Measurements from ENCODE around the gene OSBPL6.

Gene OSBPL6

DNA sequence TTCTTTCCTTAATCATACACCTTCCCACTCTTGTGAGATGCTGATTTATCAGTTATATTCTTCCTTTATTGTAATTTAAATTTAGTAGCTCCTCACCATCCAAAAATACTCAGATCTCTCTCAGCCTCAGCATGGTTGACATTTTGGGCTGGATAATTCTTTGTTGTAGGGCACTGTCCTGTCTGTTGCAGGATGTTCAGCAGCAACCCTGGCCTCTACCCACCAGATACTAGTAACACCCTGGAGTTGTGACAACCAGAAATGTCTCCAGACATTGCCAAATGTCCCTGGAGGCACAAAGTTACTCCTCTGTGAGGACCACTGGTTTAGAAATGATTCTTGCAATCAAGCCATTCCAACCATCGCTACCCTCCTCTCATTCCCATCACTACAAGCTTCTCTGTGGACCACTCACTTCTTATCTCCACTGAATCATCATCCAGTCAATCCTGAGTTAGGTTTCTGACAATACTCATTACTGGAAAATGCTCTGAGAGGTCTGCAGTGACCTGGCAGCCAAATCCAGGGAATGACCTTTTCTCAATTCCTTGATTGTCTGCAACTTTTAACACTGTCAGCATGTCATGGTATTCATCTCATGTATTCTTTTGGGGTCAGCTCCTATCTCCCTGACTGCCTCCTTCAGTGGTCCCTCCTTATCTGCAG lies 43.3 kb downstream of the OSBPL6 start:
- CTCF ChIA-PET, result no interaction called here

DNA sequence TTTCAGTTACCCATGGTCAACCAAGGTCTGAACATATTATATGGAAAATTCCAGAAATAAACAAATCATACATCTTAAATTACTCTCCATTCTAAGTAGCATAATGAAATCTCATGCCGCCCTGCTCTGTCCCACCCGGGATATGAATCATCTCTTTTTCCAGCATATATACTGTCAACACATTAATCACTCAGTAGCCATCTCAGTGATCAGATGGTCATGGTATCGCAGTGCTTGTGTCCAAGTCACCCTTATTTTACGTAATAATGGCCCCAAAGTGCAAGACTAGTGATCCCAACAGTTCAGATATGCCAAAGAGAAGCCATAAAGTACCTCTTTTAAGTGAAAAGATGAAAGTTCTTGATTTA lies 43.8 kb downstream of the OSBPL6 start:
- POLR2A ChIA-PET, result no interaction called here
- TF ChIP-seq ARNT (IDR thresholded peaks at IDR 0.05) (no peak), FOXM1 (IDR thresholded peaks at IDR 0.05; ENCODE audit: borderline replicate concordance) (no peak), LEF1 (IDR thresholded peaks at IDR 0.05; ENCODE audit: borderline replicate concordance) (no peak), CTBP1 (IDR thresholded peaks at IDR 0.05; ENCODE audit: borderline replicate concordance) (no peak), ELF4 (IDR thresholded peaks at IDR 0.05) (no peak), ZNF384 (IDR thresholded peaks at IDR 0.05) (no peak), L3MBTL2 (conservative IDR thresholded peaks at IDR 0.05) (no peak), SUZ12 (IDR thresholded peaks at IDR 0.05) (no peak), TARDBP (IDR thresholded peaks at IDR 0.05) (no peak)
- TF ChIP-seq, protein P1, sequence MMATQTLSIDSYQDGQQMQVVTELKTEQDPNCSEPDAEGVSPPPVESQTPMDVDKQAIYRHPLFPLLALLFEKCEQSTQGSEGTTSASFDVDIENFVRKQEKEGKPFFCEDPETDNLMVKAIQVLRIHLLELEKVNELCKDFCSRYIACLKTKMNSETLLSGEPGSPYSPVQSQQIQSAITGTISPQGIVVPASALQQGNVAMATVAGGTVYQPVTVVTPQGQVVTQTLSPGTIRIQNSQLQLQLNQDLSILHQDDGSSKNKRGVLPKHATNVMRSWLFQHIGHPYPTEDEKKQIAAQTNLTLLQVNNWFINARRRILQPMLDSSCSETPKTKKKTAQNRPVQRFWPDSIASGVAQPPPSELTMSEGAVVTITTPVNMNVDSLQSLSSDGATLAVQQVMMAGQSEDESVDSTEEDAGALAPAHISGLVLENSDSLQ (IDR thresholded peaks at IDR 0.05), result no peak
- no peak for DNase-seq (ENCODE audit: extremely low spot score)
- CTCF ChIA-PET, result no interaction called here

More for the DNA sequence above, 43.3 kb downstream of the OSBPL6 start:
- DNase-seq (ENCODE audit: extremely low spot score), result no peak
- no peak for TF ChIP-seq FOXA1 (IDR thresholded peaks at IDR 0.05)
- no peak for TF ChIP-seq ZNF384 (IDR thresholded peaks at IDR 0.05)
- TF ChIP-seq LEF1 (IDR thresholded peaks at IDR 0.05; ENCODE audit: borderline replicate concordance), result no peak
- no peak for TF ChIP-seq NFRKB (IDR thresholded peaks at IDR 0.05)
- no peak for TF ChIP-seq ARNT (IDR thresholded peaks at IDR 0.05)
- no peak for TF ChIP-seq ELF4 (IDR thresholded peaks at IDR 0.05)
- no peak for TF ChIP-seq SP1 (IDR thresholded peaks at IDR 0.05)
- no peak for TF ChIP-seq L3MBTL2 (conservative IDR thresholded peaks at IDR 0.05)
- no peak for TF ChIP-seq FOXK2 (IDR thresholded peaks at IDR 0.05)
- TF ChIP-seq SUZ12 (IDR thresholded peaks at IDR 0.05), result no peak
- TF ChIP-seq TARDBP (IDR thresholded peaks at IDR 0.05), result no peak
- TF ChIP-seq FOXM1 (IDR thresholded peaks at IDR 0.05; ENCODE audit: borderline replicate concordance), result no peak
- TF ChIP-seq BHLHE40 (IDR thresholded peaks at IDR 0.05; ENCODE audit: borderline replicate concordance), result no peak
- no peak for TF ChIP-seq HDGF (IDR thresholded peaks at IDR 0.05; ENCODE audit: borderline replicate concordance)
- TF ChIP-seq CTBP1 (IDR thresholded peaks at IDR 0.05; ENCODE audit: borderline replicate concordance), result no peak
- POLR2A ChIA-PET, result no interaction called here

DNA sequence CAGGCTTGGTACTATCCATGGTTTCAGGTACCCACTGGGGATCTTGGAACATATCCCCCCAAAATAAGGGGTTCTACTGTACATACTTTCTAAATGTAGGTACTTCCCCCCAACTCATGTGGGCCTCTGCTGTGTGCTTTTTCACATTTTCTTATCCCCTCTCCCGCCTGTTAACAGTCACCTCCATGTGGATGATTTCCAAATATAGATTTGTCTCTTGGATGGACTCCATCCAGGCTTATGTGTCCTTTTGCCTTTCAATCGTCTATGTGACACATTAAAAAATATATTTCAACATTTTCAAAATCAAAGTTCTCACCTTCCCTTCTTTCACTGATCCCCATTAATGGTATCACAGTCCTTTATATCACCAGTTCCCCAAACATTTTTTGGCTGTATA lies 44.4 kb downstream of the OSBPL6 start:
- ChIA-PET CTCF (no interaction called here), POLR2A (no interaction called here)
- TF ChIP-seq HDGF (IDR thresholded peaks at IDR 0.05; ENCODE audit: borderline replicate concordance), result no peak
- TF ChIP-seq ELF4 (IDR thresholded peaks at IDR 0.05), result no peak
- no peak for TF ChIP-seq CTBP1 (IDR thresholded peaks at IDR 0.05; ENCODE audit: borderline replicate concordance)
- no peak for TF ChIP-seq NFRKB (IDR thresholded peaks at IDR 0.05)
- TF ChIP-seq TARDBP (IDR thresholded peaks at IDR 0.05), result no peak
- TF ChIP-seq SUZ12 (IDR thresholded peaks at IDR 0.05), result no peak
- no peak for TF ChIP-seq LEF1 (IDR thresholded peaks at IDR 0.05; ENCODE audit: borderline replicate concordance)
- TF ChIP-seq ARNT (IDR thresholded peaks at IDR 0.05), result no peak
- TF ChIP-seq ZNF384 (IDR thresholded peaks at IDR 0.05), result no peak
- TF ChIP-seq, protein P1 (IDR thresholded peaks at IDR 0.05), result no peak
- TF ChIP-seq SP1 (IDR thresholded peaks at IDR 0.05), result no peak
- TF ChIP-seq BHLHE40 (IDR thresholded peaks at IDR 0.05; ENCODE audit: borderline replicate concordance), result no peak
- TF ChIP-seq L3MBTL2 (conservative IDR thresholded peaks at IDR 0.05), result no peak
- TF ChIP-seq FOXM1 (IDR thresholded peaks at IDR 0.05; ENCODE audit: borderline replicate concordance), result no peak
- DNase-seq (ENCODE audit: extremely low spot score), result no peak

DNA sequence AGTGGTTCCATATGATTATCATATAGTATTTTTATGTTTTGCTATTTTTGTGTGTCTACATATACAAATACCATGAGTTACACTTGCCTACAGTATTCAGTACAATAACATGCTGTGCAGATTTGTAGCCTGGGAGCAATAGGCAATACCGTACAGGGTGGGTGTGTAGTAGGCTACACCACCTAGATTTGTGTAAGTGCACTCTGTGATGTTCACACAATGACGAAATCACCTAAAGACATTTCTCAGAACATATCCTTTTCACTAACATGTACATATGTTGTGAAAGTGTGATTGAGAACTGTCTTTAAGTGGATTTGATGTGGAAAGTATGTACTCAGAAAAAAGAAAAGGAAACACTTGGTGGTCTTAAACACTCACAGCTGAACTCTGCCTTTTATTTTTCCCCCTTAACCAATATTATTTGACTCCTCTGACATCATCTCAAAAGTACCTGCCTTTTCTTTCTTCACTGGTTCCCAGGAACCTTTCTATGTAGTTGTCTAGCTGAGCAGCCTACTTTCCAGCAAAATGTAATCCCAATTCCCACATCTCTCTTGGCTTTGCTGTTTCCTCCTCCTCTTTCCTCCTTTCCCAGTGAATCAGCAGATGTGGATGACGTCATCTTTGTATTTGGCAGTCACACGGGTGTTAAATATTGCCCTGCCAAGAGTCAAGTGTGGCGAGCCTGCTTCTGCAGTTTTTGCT lies 47.7 kb downstream of the OSBPL6 start:
- peak; percentile 48 for DNase-seq (ENCODE audit: extremely low spot score)
- CTCF ChIA-PET, result no interaction called here
- no peak for TF ChIP-seq ELF4 (IDR thresholded peaks at IDR 0.05)
- no peak for TF ChIP-seq LEF1 (IDR thresholded peaks at IDR 0.05; ENCODE audit: borderline replicate concordance)
- TF ChIP-seq NFRKB (IDR thresholded peaks at IDR 0.05), result no peak
- TF ChIP-seq TARDBP (IDR thresholded peaks at IDR 0.05), result no peak
- TF ChIP-seq ARNT (IDR thresholded peaks at IDR 0.05), result no peak
- no peak for TF ChIP-seq BHLHE40 (IDR thresholded peaks at IDR 0.05; ENCODE audit: borderline replicate concordance)
- TF ChIP-seq L3MBTL2 (conservative IDR thresholded peaks at IDR 0.05), result no peak
- TF ChIP-seq SP1 (IDR thresholded peaks at IDR 0.05), result no peak
- TF ChIP-seq HDGF (IDR thresholded peaks at IDR 0.05; ENCODE audit: borderline replicate concordance), result no peak
- no peak for TF ChIP-seq FOXM1 (IDR thresholded peaks at IDR 0.05; ENCODE audit: borderline replicate concordance)
- no peak for TF ChIP-seq FOXA1 (IDR thresholded peaks at IDR 0.05)
- no peak for TF ChIP-seq ZNF384 (IDR thresholded peaks at IDR 0.05)
- TF ChIP-seq, protein P1 (IDR thresholded peaks at IDR 0.05), result no peak
- TF ChIP-seq SUZ12 (IDR thresholded peaks at IDR 0.05), result no peak
- no peak for TF ChIP-seq FOXK2 (IDR thresholded peaks at IDR 0.05)
- no peak for TF ChIP-seq CTBP1 (IDR thresholded peaks at IDR 0.05; ENCODE audit: borderline replicate concordance)
- POLR2A ChIA-PET, result no interaction called here

DNA sequence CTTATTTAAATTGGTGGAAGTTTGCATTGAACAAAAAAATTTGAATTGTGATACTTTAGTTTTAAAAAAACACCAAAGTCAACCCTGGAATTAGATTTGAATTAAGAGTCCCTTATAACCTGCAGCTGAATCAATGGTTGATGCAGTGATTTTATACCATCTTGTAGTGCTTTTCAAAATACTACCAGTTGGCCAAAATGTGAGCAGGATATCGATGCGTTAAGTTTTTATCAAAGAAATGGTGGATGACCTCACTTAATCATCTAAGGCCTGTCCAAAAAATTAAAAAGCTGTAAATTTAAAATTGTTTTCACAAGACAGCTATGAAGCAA lies 48.2 kb downstream of the OSBPL6 start:
- no peak for TF ChIP-seq CTBP1 (IDR thresholded peaks at IDR 0.05; ENCODE audit: borderline replicate concordance)
- TF ChIP-seq BHLHE40 (IDR thresholded peaks at IDR 0.05; ENCODE audit: borderline replicate concordance), result no peak
- TF ChIP-seq ARNT (IDR thresholded peaks at IDR 0.05), result no peak
- TF ChIP-seq LEF1 (IDR thresholded peaks at IDR 0.05; ENCODE audit: borderline replicate concordance), result no peak
- no peak for TF ChIP-seq SP1 (IDR thresholded peaks at IDR 0.05)
- TF ChIP-seq FOXK2 (IDR thresholded peaks at IDR 0.05), result no peak
- no peak for TF ChIP-seq ZNF384 (IDR thresholded peaks at IDR 0.05)
- TF ChIP-seq ELF4 (IDR thresholded peaks at IDR 0.05), result no peak
- no peak for TF ChIP-seq FOXA1 (IDR thresholded peaks at IDR 0.05)
- no peak for TF ChIP-seq SUZ12 (IDR thresholded peaks at IDR 0.05)
- TF ChIP-seq L3MBTL2 (conservative IDR thresholded peaks at IDR 0.05), result no peak
- TF ChIP-seq NFRKB (IDR thresholded peaks at IDR 0.05), result no peak
- TF ChIP-seq, protein P1 (IDR thresholded peaks at IDR 0.05), result no peak
- TF ChIP-seq FOXM1 (IDR thresholded peaks at IDR 0.05; ENCODE audit: borderline replicate concordance), result no peak
- no peak for TF ChIP-seq TARDBP (IDR thresholded peaks at IDR 0.05)
- TF ChIP-seq HDGF (IDR thresholded peaks at IDR 0.05; ENCODE audit: borderline replicate concordance), result no peak
- ChIA-PET POLR2A (no interaction called here), CTCF (no interaction called here)

More for the DNA sequence above, 48.2 kb downstream of the OSBPL6 start:
- no peak for DNase-seq (ENCODE audit: extremely low spot score)
